Astrocyte of the hippocampus (primary cell): ENCODE measurements around the gene ELOVL6.
"Not testable (repeated sequence)": the region's sequence is repeated elsewhere in the genome, so short reads cannot be mapped to it uniquely, and the experiment has no call there.

Experiments
- DNase-seq: peaks from one replicate; pipeline ENCODE4 v3.0.0; 2011; ENCODE audit warnings: low read depth, low spot score

Gene ELOVL6

GRCh38 chr4:110128472-110128919 is 69.9 kb downstream of the ELOVL6 start:
- no peak for DNase-seq

GRCh38 chr4:110128029-110128428 is 70.4 kb downstream of the ELOVL6 start:
- DNase-seq, result no peak

GRCh38 chr4:110124711-110125110 is 73.7 kb downstream of the ELOVL6 start:
- peak; percentile 54 for DNase-seq

GRCh38 chr4:110122201-110122600 is 76.2 kb downstream of the ELOVL6 start:
- no peak for DNase-seq

GRCh38 chr4:110120506-110120905 is 77.9 kb downstream of the ELOVL6 start:
- no peak for DNase-seq

GRCh38 chr4:110119880-110120279 is 78.5 kb downstream of the ELOVL6 start:
- peak; percentile 44 for DNase-seq

GRCh38 chr4:110119337-110119736 is 79.1 kb downstream of the ELOVL6 start:
- no peak for DNase-seq

GRCh38 chr4:110112056-110112455 is 86.4 kb downstream of the ELOVL6 start:
- no peak for DNase-seq

GRCh38 chr4:110109455-110109854 is 89.0 kb downstream of the ELOVL6 start:
- peak; percentile 46 for DNase-seq

GRCh38 chr4:110108960-110109359 is 89.5 kb downstream of the ELOVL6 start:
- no peak for DNase-seq

GRCh38 chr4:110108422-110108821 is 90.0 kb downstream of the ELOVL6 start:
- no peak for DNase-seq

GRCh38 chr4:110107866-110108265 is 90.5 kb downstream of the ELOVL6 start:
- no peak for DNase-seq

GRCh38 chr4:110106931-110107296 is 91.5 kb downstream of the ELOVL6 start:
- DNase-seq, result peak; percentile 69

GRCh38 chr4:110104661-110105060 is 93.8 kb downstream of the ELOVL6 start:
- no peak for DNase-seq

- no peak for DNase-seq
Measured at GRCh38 chr4:110099638-110100037, 98.8 kb downstream of the ELOVL6 start.

GRCh38 chr4:110096405-110096804 is 102.0 kb downstream of the ELOVL6 start:
- DNase-seq, result peak; percentile 32

GRCh38 chr4:110092646-110093045 is 105.8 kb downstream of the ELOVL6 start:
- no peak for DNase-seq

- DNase-seq, result peak; percentile 47
Measured at GRCh38 chr4:110091434-110092140, 106.8 kb downstream of the ELOVL6 start.

GRCh38 chr4:110088670-110089069 is 109.7 kb downstream of the ELOVL6 start:
- peak; percentile 53 for DNase-seq

- peak; percentile 85 for DNase-seq
Measured at GRCh38 chr4:110087070-110087708, 111.2 kb downstream of the ELOVL6 start.

GRCh38 chr4:110085131-110085530 is 113.3 kb downstream of the ELOVL6 start:
- DNase-seq, result no peak

- DNase-seq, result no peak
Measured at GRCh38 chr4:110084154-110084553, 114.3 kb downstream of the ELOVL6 start.

- DNase-seq, result not testable (repeated sequence)
Measured at GRCh38 chr4:110078148-110078547, 120.3 kb downstream of the ELOVL6 start.
